ENCODE data around the gene SMAD3.

DNA sequence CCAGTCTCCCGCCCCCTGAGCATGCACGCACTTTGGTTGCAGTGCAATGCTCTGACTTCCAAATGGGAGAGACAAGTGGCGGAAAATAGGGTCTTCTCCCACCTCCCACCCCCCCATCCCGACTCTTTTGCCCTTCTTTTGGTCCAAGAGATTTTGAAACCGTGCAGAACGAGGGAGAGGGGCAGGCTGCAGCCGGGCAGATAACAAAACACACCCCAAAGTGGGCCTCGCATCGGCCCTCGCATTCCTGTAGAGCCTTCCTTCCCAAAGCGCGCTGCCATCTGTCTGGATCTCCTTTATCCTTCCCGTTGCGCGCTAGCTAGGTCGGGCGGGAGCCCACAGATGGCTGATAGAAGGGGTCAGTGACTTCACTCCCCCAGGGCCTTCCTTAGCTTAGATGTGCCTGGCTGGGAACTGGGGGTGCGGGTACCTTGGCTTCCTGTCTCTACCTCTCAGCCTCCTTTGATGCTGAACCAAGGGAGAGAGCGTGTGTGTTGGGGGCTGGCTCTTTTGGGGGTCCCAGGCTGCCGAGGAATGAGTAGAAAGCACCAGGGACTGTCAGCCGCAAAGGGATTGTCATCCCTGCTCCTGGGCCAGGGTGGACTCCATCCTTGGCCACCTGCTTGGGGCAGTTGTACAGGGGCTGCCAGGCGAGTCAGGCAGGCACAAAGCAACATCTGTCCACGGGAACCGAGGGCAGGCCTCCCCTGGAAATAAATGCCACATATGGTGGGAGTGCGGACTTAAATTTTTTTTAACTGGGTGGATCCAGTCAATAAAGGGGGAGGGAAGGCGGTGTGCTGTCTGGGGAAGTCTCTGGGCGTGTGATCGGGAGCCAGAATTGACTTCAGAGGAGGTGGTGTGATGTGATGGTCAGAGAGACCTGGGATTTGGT lies 1.8 kb downstream of the SMAD3 start:
- TF ChIP-seq, protein P1, sequence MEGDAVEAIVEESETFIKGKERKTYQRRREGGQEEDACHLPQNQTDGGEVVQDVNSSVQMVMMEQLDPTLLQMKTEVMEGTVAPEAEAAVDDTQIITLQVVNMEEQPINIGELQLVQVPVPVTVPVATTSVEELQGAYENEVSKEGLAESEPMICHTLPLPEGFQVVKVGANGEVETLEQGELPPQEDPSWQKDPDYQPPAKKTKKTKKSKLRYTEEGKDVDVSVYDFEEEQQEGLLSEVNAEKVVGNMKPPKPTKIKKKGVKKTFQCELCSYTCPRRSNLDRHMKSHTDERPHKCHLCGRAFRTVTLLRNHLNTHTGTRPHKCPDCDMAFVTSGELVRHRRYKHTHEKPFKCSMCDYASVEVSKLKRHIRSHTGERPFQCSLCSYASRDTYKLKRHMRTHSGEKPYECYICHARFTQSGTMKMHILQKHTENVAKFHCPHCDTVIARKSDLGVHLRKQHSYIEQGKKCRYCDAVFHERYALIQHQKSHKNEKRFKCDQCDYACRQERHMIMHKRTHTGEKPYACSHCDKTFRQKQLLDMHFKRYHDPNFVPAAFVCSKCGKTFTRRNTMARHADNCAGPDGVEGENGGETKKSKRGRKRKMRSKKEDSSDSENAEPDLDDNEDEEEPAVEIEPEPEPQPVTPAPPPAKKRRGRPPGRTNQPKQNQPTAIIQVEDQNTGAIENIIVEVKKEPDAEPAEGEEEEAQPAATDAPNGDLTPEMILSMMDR (IDR thresholded peaks at IDR 0.05) = no peak
- TF ChIP-seq POLR2AphosphoS5 (IDR thresholded peaks at IDR 0.05) (no peak), POLR2A (IDR thresholded peaks at IDR 0.05) (no peak)
